Progenitor cell of endocrine pancreas (in vitro differentiated cells): ENCODE measurements around the gene VN1R4. TPM values are rescaled to one million over a fixed set of nuclear protein-coding genes. Genes with fewer than 3 reads are reported as not detected.
"Not testable (repeated sequence)": the region's sequence is repeated elsewhere in the genome, so short reads cannot be mapped to it uniquely, and the experiment has no call there.

Source experiments
- DNase-seq: peaks from one replicate; pipeline ENCODE4 v3.0.0; 2021; ENCODE audit warnings: low spot score; ENCODE audit not compliant: unreplicated experiment
- H3K27ac Mint-ChIP-seq: 2 replicates; pipeline ENCODE4 v1.8.0; 2021; ENCODE audit warnings: mild to moderate bottlenecking, moderate library complexity, mixed read lengths
- H3K27me3 Mint-ChIP-seq: 2 replicates; pipeline ENCODE4 v1.8.0; 2021; ENCODE audit warnings: mixed read lengths
- H3K36me3 Mint-ChIP-seq: 2 replicates; pipeline ENCODE4 v1.8.0; 2022; ENCODE audit warnings: mixed read lengths; ENCODE audit not compliant: insufficient read depth
- H3K4me1 Mint-ChIP-seq: 2 replicates; pipeline ENCODE4 v1.8.0; 2021; ENCODE audit warnings: low read depth, mixed read lengths
- H3K4me3 Mint-ChIP-seq: 2 replicates; pipeline ENCODE4 v1.8.0; 2021; ENCODE audit warnings: low read depth, mild to moderate bottlenecking, moderate library complexity, mixed read lengths
- H3K9me3 Mint-ChIP-seq: 2 replicates; pipeline ENCODE4 v1.8.0; 2021; ENCODE audit warnings: low read depth, mixed read lengths
- CTCF ChIP-seq: fragments of 200-600 bp; sonication (generic); IDR thresholded peaks from one replicate; pipeline ENCODE4 v1.5.0; 2021; ENCODE audit warnings: antibody characterized with exemption, mild to moderate bottlenecking; ENCODE audit not compliant: unreplicated experiment
- total RNA-seq: library from RNA; stranded (reverse); gene quantifications from 2 replicates; pipeline ENCODE4 v1.2.1, GENCODE V29; 2021

VN1R4 gene
- total RNA-seq, 1 donor from 2014 or later: not detected

GRCh38 chr19:53290758-53291549 lies 23.4 kb upstream of the VN1R4 start:
- peaks cover 30% of the 10 kb centered on the region for H3K9me3 Mint-ChIP-seq
- H3K4me1 Mint-ChIP-seq: no peaks in the 10 kb centered on the region
- peaks cover 3% of the 10 kb centered on the region for H3K27me3 Mint-ChIP-seq
- no peak overlapping the region for H3K27ac Mint-ChIP-seq
- no peak overlapping the region for H3K4me3 Mint-ChIP-seq
- no peak for TF ChIP-seq CTCF
- H3K36me3 Mint-ChIP-seq: no peaks in the 10 kb centered on the region
- no peak for DNase-seq

- no peak for TF ChIP-seq CTCF
- Mint-ChIP-seq H3K36me3 (no peaks in the 10 kb centered on the region), H3K4me3 (no peak overlapping the region), H3K27me3 (no peaks in the 10 kb centered on the region), H3K27ac (no peak overlapping the region), H3K9me3 (peaks cover 3% of the 10 kb centered on the region), H3K4me1 (no peaks in the 10 kb centered on the region)
- no peak for DNase-seq
Observed at GRCh38 chr19:53285087-53285486, 17.6 kb upstream of the VN1R4 start.

- peak; percentile 36 for TF ChIP-seq CTCF
- not testable (repeated sequence) for H3K27me3 Mint-ChIP-seq, H3K4me1 Mint-ChIP-seq, H3K27ac Mint-ChIP-seq, DNase-seq, H3K4me3 Mint-ChIP-seq, H3K9me3 Mint-ChIP-seq, H3K36me3 Mint-ChIP-seq
Observed at GRCh38 chr19:53281947-53282346, 14.4 kb upstream of the VN1R4 start.

GRCh38 chr19:53275480-53275879 lies 8.0 kb upstream of the VN1R4 start:
- H3K4me3 Mint-ChIP-seq: no peak overlapping the region
- TF ChIP-seq CTCF: no peak
- no peak overlapping the region for H3K27ac Mint-ChIP-seq
- peaks cover 15% of the 10 kb centered on the region for H3K27me3 Mint-ChIP-seq
- DNase-seq: no peak
- H3K4me1 Mint-ChIP-seq: no peaks in the 10 kb centered on the region
- peaks cover 13% of the 10 kb centered on the region for H3K9me3 Mint-ChIP-seq
- no peaks in the 10 kb centered on the region for H3K36me3 Mint-ChIP-seq

- H3K27me3 Mint-ChIP-seq: peaks cover 9% of the 10 kb centered on the region
- DNase-seq: no peak
- H3K36me3 Mint-ChIP-seq: no peaks in the 10 kb centered on the region
- no peak overlapping the region for H3K4me3 Mint-ChIP-seq
- H3K9me3 Mint-ChIP-seq: peaks cover 17% of the 10 kb centered on the region
- no peak for TF ChIP-seq CTCF
- no peak overlapping the region for H3K27ac Mint-ChIP-seq
- no peaks in the 10 kb centered on the region for H3K4me1 Mint-ChIP-seq
Observed at GRCh38 chr19:53272044-53272443, 4.5 kb upstream of the VN1R4 start.

GRCh38 chr19:53269861-53270260 lies 2.3 kb upstream of the VN1R4 start:
- not testable (repeated sequence) for DNase-seq, H3K27me3 Mint-ChIP-seq, H3K4me1 Mint-ChIP-seq, H3K36me3 Mint-ChIP-seq, H3K27ac Mint-ChIP-seq, H3K4me3 Mint-ChIP-seq
- H3K9me3 Mint-ChIP-seq: peaks cover 17% of the 10 kb centered on the region

GRCh38 chr19:53257715-53258342 lies 9.7 kb downstream of the VN1R4 start, which contains the start of gene VN1R2:
VN1R2 (plus strand) TSS chr19:53258292; CDS start chr19:53258376, 84 bp downstream.
- not testable (repeated sequence) for H3K4me1 Mint-ChIP-seq, H3K4me3 Mint-ChIP-seq, H3K27ac Mint-ChIP-seq, H3K27me3 Mint-ChIP-seq, DNase-seq
- Mint-ChIP-seq H3K36me3 (peaks cover 12% of the 10 kb centered on the region), H3K9me3 (peaks cover 25% of the 10 kb centered on the region)
